CD4-positive, alpha-beta T cell treated with Interleukin-1 beta for 1 hour (primary cell): ENCODE results near the gene ASTN2.
A peak's percentile ranks its signal among the peaks of the same experiment; 100 is the strongest.

ENCODE experiments used
- DNase-seq, 2 donors: peaks; one replicate each; pipeline ENCODE4 v3.0.0-alpha.2; 2020 to 2022

Gene ASTN2

GRCh38 chr9:116687074-116687753 lies 727.6 kb downstream of the ASTN2 start, which contains the start of gene TRIM32:
Gene TRIM32 (plus strand): TSS chr9:116687305. CDS start chr9:116697743, 10,438 bp downstream.
- DNase-seq: peak; percentile 90 to 93

GRCh38 chr9:116686693-116687073 lies 728.2 kb downstream of the ASTN2 start:
- DNase-seq: no peak

GRCh38 chr9:116686135-116686534 lies 728.7 kb downstream of the ASTN2 start:
- DNase-seq: no peak

GRCh38 chr9:116685166-116685565 lies 729.7 kb downstream of the ASTN2 start:
- DNase-seq: no peak

DNA sequence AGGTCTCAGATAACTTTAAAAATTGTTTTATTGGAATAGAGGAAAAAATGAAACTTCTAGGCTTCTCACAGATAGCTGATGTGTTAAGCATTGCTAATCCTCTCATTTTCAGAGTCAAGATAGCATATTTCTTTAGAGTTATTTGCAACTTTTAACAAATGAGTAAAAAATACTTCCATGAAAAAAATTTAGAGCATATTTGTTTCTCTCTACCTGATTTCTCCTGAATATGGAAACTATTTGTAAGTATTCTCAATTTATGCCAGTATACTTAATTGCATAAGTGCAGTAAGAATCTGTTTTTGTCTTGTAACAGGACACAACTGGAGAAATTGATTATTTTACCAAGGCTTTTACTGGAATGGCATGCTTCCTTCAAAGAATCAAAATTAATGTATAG lies 731.3 kb downstream of the ASTN2 start:
- no peak for DNase-seq

GRCh38 chr9:116674210-116674980 lies 740.5 kb downstream of the ASTN2 start:
- DNase-seq: no peak

DNA sequence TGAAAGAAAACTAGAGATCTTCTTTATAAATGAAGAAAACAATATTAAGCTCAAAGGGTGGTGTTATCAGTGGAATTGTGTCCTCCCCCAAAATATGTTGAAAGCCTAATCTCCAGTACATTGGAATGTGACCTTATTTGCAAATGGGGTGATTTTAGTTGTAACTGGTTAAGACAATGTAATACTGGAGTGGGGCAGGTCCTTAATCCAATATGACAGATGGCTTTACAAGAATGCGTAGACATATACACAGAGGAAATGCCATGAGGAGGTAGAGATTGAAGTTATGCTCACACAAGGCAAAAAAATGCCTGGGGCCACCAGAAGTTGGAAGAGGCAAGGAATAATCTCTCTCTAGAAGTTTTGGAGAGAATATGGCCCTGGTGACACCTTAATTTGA lies 741.5 kb downstream of the ASTN2 start:
- no peak for DNase-seq

- no peak for DNase-seq
These were observed 743.3 kb downstream of the ASTN2 start for GRCh38 chr9:116671605-116672004.

- no peak for DNase-seq
These were observed 745.7 kb downstream of the ASTN2 start for GRCh38 chr9:116668970-116669695.

DNA sequence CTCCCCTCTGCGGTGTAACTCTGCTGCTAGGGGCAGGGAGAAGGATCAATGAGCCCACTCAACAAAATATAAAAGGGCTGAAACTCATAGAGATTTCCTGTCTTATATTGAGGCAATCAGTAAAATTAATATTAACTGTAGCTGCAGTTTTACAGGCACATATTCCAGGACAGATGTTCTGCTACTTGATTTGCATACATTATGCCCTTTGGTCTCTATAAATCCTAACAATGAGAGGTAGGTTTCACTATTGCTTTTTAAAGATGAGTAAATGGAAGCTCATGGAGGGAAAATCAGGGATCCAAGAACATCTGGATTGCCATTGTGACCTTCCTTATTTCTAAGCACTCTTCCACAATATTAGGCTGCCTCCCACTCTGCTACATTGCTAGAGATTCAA lies 751.3 kb downstream of the ASTN2 start:
- no peak for DNase-seq

GRCh38 chr9:116662646-116663310 lies 752.1 kb downstream of the ASTN2 start:
- no peak for DNase-seq

DNA sequence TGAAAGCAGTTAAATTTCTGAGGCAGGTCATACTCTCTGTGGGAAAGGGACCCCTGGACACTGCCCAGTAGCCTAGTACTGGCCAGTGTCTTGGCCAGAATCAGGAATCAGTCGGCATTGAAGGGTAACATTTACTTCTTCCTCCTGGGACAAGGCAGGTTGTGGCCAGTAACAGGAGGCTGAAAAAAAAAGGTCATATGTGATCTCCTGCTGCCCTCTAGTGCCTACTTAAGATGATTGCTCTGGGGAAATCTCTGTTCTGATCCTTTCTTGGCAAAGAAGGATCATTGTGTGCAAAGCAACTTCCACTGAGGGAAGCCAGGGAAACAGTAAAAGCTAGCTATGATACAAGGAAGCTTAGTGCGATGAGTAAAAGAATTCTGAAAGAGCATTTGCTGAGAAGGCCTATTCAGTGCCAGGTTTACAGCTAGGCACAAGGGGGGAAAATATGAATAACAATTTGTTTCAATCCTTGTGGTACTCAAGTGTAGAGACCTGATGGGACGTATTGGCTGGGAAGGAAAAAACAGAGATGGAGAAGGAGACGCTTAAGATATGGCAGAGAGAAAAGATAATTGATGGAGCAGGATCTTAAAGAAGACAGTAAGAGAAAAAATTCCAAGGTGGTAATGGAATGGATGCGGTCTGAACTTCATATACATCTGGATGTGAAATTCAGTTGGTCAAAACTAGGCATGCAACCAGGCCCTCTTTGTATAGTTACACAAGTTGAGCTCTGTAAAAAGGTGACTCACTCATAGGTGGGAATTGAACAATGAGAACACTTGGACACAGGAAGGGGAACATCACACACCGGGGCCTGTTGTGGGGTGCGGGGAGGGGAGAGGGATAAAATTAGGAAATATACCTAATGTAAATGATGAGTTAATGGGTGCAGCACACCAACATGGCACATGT lies 753.6 kb downstream of the ASTN2 start:
- peak in 1 of 2 donors; percentile 30 for DNase-seq

DNA sequence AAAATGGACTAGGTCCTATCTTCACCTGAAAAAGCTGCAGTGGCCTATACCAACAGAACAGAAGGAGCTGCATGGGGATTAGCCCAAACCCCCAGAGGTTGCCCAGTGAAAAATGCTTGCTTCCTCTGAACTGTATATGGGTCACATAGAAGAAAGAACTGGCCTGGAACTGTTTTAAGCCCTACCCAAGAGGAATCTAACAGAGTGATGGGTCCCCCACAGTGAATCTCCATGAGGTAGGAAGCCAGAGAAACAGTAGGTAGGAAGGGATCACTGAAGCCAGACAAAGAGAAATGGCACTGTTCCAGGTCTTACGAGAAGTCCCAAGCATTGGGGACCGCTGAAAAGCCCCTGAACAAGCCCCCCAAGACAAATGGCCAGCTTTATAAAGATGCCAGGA lies 756.6 kb downstream of the ASTN2 start:
- DNase-seq: no peak

DNA sequence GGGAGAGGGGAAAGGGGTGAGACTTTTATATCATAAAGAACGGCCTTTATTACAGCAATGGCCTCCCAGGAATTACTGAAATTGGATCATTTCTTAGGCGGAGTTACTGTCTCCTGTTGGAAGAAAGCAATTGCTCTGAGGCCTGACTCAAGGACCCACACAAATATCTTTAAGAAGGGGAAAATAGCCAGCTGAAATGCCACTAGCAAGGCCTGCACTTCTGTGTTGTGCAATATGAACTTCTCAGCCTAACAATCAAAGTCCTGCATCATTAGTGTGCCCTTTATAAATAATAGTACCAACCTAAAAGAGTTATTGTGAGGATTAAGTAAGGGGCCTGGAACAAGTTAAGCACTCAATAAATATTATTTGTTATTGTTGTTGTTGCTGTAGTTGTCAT lies 757.9 kb downstream of the ASTN2 start:
- no peak for DNase-seq

- no peak for DNase-seq
These were observed 758.3 kb downstream of the ASTN2 start for GRCh38 chr9:116656501-116656971.

- DNase-seq: no peak
These were observed 760.9 kb downstream of the ASTN2 start for GRCh38 chr9:116654059-116654355.

- DNase-seq: no peak
These were observed 761.4 kb downstream of the ASTN2 start for GRCh38 chr9:116653348-116654058.

- DNase-seq: no peak
These were observed 767.4 kb downstream of the ASTN2 start for GRCh38 chr9:116647515-116647809.

GRCh38 chr9:116646661-116647514 lies 768.0 kb downstream of the ASTN2 start:
- DNase-seq: no peak

DNA sequence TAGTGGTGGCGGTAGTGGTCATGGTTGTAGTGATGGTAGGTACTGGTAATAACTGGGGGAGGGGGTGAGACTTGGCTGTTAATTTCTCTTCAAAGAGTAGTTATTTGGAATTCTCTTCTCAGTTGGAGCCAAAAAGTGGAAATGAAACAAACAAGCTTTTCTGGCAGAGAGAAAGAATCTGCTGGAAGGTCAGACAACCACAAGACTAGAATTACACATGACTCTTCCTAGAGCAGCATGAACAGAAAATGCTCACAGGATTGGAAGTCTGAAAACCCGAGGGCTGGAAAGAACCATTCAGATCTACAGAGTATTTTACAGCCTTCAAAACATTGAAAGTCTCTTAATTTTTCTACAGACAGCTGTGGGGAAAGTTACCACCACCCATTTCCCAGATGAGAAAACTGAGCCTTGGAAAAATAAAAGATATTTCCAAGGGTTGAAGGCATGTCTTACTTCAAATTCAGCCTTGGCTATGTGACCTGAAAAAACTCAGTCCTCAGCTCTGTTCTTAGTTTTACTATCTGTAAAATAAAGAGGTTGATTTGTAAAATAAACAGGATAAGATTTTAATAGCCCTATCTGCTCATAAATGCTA lies 770.7 kb downstream of the ASTN2 start:
- no peak for DNase-seq
